Dendritic cell treated with granulocyte-macrophage colony-stimulating factor and Interleukin-4, amounts not matched to agents 40 ng/mL and 50 ng/mL, for 4 days (primary cell): Measurements from ENCODE around the gene NPC1L1.
"Not testable (repeated sequence)": the region's sequence is repeated elsewhere in the genome, so short reads cannot be mapped to it uniquely, and the experiment has no call there.

ENCODE experiments used
- H3K27ac Mint-ChIP-seq: one replicate; pipeline ENCODE4 v1.8.0; 2022; ENCODE audit warnings: mild to moderate bottlenecking, mixed read lengths
- H3K27me3 Mint-ChIP-seq: one replicate; pipeline ENCODE4 v1.8.0; 2022; ENCODE audit warnings: mild to moderate bottlenecking, mixed read lengths
- H3K36me3 Mint-ChIP-seq: one replicate; pipeline ENCODE4 v1.8.0; 2022; ENCODE audit warnings: low read depth, mixed read lengths
- H3K4me1 Mint-ChIP-seq: one replicate; pipeline ENCODE4 v1.8.0; 2022; ENCODE audit warnings: low read depth, mixed read lengths
- H3K4me3 Mint-ChIP-seq: one replicate; pipeline ENCODE4 v1.8.0; 2022; ENCODE audit warnings: mild to moderate bottlenecking, moderate library complexity, mixed read lengths
- H3K9me3 Mint-ChIP-seq: one replicate; pipeline ENCODE4 v1.8.0; 2022; ENCODE audit warnings: mixed read lengths
- intact Hi-C: fragments of 100-400 bp; cut with micrococcal nuclease; formaldehyde crosslinking; loops from one replicate; pipeline ENCODE4 v1.15.0; 2022

The NPC1L1 gene

GRCh38 chr7:44573464-44574286 is 32.5 kb upstream of the NPC1L1 start, which contains the start of gene DDX56:
TSS of gene DDX56 (minus strand) at chr7:44573908. CDS start at chr7:44573895, 13 bp downstream.
- no peaks in the 10 kb centered on the region for H3K27me3 Mint-ChIP-seq
- H3K4me3 Mint-ChIP-seq: peak within 1 kb of the TSS; percentile 84
- H3K9me3 Mint-ChIP-seq: no peaks in the 10 kb centered on the region
- H3K36me3 Mint-ChIP-seq: peaks cover 89% of the 10 kb centered on the region
- H3K4me1 Mint-ChIP-seq: peaks cover 26% of the 10 kb centered on the region
- H3K27ac Mint-ChIP-seq: peak within 1 kb of the TSS; percentile 92
- intact Hi-C loops: no loop called here

- peaks cover 89% of the 10 kb centered on the region for H3K36me3 Mint-ChIP-seq
These were observed 31.6 kb upstream of the NPC1L1 start for GRCh38 chr7:44572771-44573170.

GRCh38 chr7:44569959-44570358 is 28.8 kb upstream of the NPC1L1 start:
- no peaks in the 10 kb centered on the region for H3K27me3 Mint-ChIP-seq
- intact Hi-C loops: loop anchor here (5.0 kb wide), 1 partner anchor 78 kb away; the partner anchor contains the start of gene NUDCD3
- no peaks in the 10 kb centered on the region for H3K9me3 Mint-ChIP-seq
- peaks cover 96% of the 10 kb centered on the region for H3K36me3 Mint-ChIP-seq
- no peak overlapping the region for H3K27ac Mint-ChIP-seq
- no peak overlapping the region for H3K4me3 Mint-ChIP-seq
- H3K4me1 Mint-ChIP-seq: peaks cover 48% of the 10 kb centered on the region

More at GRCh38 chr7:44572771-44573170, 31.6 kb upstream of the NPC1L1 start:
- H3K4me3 Mint-ChIP-seq: peak overlapping the region; percentile 84
- no peaks in the 10 kb centered on the region for H3K27me3 Mint-ChIP-seq
- peaks cover 31% of the 10 kb centered on the region for H3K4me1 Mint-ChIP-seq
- no peaks in the 10 kb centered on the region for H3K9me3 Mint-ChIP-seq
- peak overlapping the region; percentile 92 for H3K27ac Mint-ChIP-seq
- intact Hi-C loops: no loop called here

GRCh38 chr7:44568771-44569560 is 27.8 kb upstream of the NPC1L1 start:
- no peak overlapping the region for H3K4me3 Mint-ChIP-seq
- no peaks in the 10 kb centered on the region for H3K9me3 Mint-ChIP-seq
- peaks cover 39% of the 10 kb centered on the region for H3K4me1 Mint-ChIP-seq
- H3K27me3 Mint-ChIP-seq: no peaks in the 10 kb centered on the region
- H3K36me3 Mint-ChIP-seq: peaks cover 100% of the 10 kb centered on the region
- intact Hi-C loops: loop anchor here (5.0 kb wide), 1 partner anchor 77 kb away; the partner anchor contains the start of gene NUDCD3
- H3K27ac Mint-ChIP-seq: no peak overlapping the region

GRCh38 chr7:44567884-44568283 is 26.8 kb upstream of the NPC1L1 start:
- H3K27ac Mint-ChIP-seq: no peak overlapping the region
- peaks cover 36% of the 10 kb centered on the region for H3K4me1 Mint-ChIP-seq
- no peak overlapping the region for H3K4me3 Mint-ChIP-seq
- H3K27me3 Mint-ChIP-seq: no peaks in the 10 kb centered on the region
- no peaks in the 10 kb centered on the region for H3K9me3 Mint-ChIP-seq
- intact Hi-C loops: loop anchor here (5.0 kb wide), 1 partner anchor 76 kb away; the partner anchor contains the start of gene NUDCD3
- H3K36me3 Mint-ChIP-seq: peaks cover 99% of the 10 kb centered on the region

GRCh38 chr7:44566680-44567079 is 25.6 kb upstream of the NPC1L1 start:
- intact Hi-C loops: loop anchor here (5.0 kb wide), 1 partner anchor 74 kb away; the partner anchor contains the start of gene NUDCD3
- H3K4me3 Mint-ChIP-seq: no peak overlapping the region
- H3K4me1 Mint-ChIP-seq: peaks cover 30% of the 10 kb centered on the region
- H3K36me3 Mint-ChIP-seq: peaks cover 87% of the 10 kb centered on the region
- H3K9me3 Mint-ChIP-seq: no peaks in the 10 kb centered on the region
- H3K27me3 Mint-ChIP-seq: no peaks in the 10 kb centered on the region
- no peak overlapping the region for H3K27ac Mint-ChIP-seq

GRCh38 chr7:44565795-44566559 is 24.8 kb upstream of the NPC1L1 start:
- Mint-ChIP-seq H3K36me3 (peaks cover 80% of the 10 kb centered on the region), H3K27me3 (no peaks in the 10 kb centered on the region), H3K4me1 (peaks cover 30% of the 10 kb centered on the region), H3K4me3 (no peak overlapping the region), H3K9me3 (no peaks in the 10 kb centered on the region), H3K27ac (no peak overlapping the region)
- intact Hi-C loops: loop anchor here (1.0 to 5.0 kb wide), 2 partner anchors 74 to 325 kb away; partner anchors contain the start of gene NUDCD3

GRCh38 chr7:44565097-44565794 is 24.1 kb upstream of the NPC1L1 start:
- Mint-ChIP-seq H3K36me3 (peaks cover 73% of the 10 kb centered on the region), H3K4me3 (no peak overlapping the region), H3K27ac (no peak overlapping the region), H3K27me3 (no peaks in the 10 kb centered on the region), H3K4me1 (peaks cover 30% of the 10 kb centered on the region), H3K9me3 (no peaks in the 10 kb centered on the region)
- intact Hi-C loops: loop anchor here (1.0 to 5.0 kb wide), 2 partner anchors 73 to 324 kb away; partner anchors contain the start of gene NUDCD3

- Mint-ChIP-seq H3K4me1 (peaks cover 30% of the 10 kb centered on the region), H3K27ac (no peak overlapping the region), H3K27me3 (no peaks in the 10 kb centered on the region), H3K4me3 (no peak overlapping the region), H3K9me3 (no peaks in the 10 kb centered on the region), H3K36me3 (peaks cover 66% of the 10 kb centered on the region)
- intact Hi-C loops: loop anchor here (1.0 to 5.0 kb wide), 2 partner anchors 72 to 323 kb away; partner anchors contain the start of gene NUDCD3
These were observed 23.5 kb upstream of the NPC1L1 start for GRCh38 chr7:44564606-44565005.

- H3K36me3 Mint-ChIP-seq: peaks cover 52% of the 10 kb centered on the region
- no peaks in the 10 kb centered on the region for H3K27me3 Mint-ChIP-seq
- H3K4me3 Mint-ChIP-seq: no peak overlapping the region
- intact Hi-C loops: no loop called here
- H3K27ac Mint-ChIP-seq: no peak overlapping the region
- peaks cover 22% of the 10 kb centered on the region for H3K4me1 Mint-ChIP-seq
- no peaks in the 10 kb centered on the region for H3K9me3 Mint-ChIP-seq
These were observed 22.1 kb upstream of the NPC1L1 start for GRCh38 chr7:44563171-44563679.

GRCh38 chr7:44562622-44562962 is 21.5 kb upstream of the NPC1L1 start:
- H3K27me3 Mint-ChIP-seq, intact Hi-C loops, H3K4me3 Mint-ChIP-seq, H3K27ac Mint-ChIP-seq, H3K9me3 Mint-ChIP-seq: not testable (repeated sequence)
- Mint-ChIP-seq H3K4me1 (peaks cover 20% of the 10 kb centered on the region), H3K36me3 (peaks cover 46% of the 10 kb centered on the region)

- no peak overlapping the region for H3K27ac Mint-ChIP-seq
- intact Hi-C loops: no loop called here
- H3K36me3 Mint-ChIP-seq: peaks cover 41% of the 10 kb centered on the region
- no peaks in the 10 kb centered on the region for H3K9me3 Mint-ChIP-seq
- no peaks in the 10 kb centered on the region for H3K27me3 Mint-ChIP-seq
- no peak overlapping the region for H3K4me3 Mint-ChIP-seq
- H3K4me1 Mint-ChIP-seq: peaks cover 15% of the 10 kb centered on the region
These were observed 21.0 kb upstream of the NPC1L1 start for GRCh38 chr7:44561962-44562621.
